HEK293T (cell line): ENCODE results near the gene SNRNP40.

Experiments used
- CTCF ChIA-PET: fragments of 350-600 bp; formaldehyde crosslinking; extraction: SDS; loops from one replicate; lab custom pipeline; 2021; ENCODE audit warnings: antibody characterized with exemption, inconsistent platforms; lab: Yijun Ruan, JAX
- POLR2A ChIA-PET: fragments of 350-600 bp; formaldehyde crosslinking; extraction: SDS; loops from one replicate; lab custom pipeline; 2020; ENCODE audit warnings: antibody characterized with exemption, inconsistent platforms; lab: Yijun Ruan, JAX
- DNase-seq: peaks from one replicate; pipeline ENCODE4 v3.0.0; 2012; ENCODE audit warnings: mixed read lengths; ENCODE audit errors: extremely low spot score
- ARNT ChIP-seq: fragments of 450-650 bp; IDR thresholded peaks from 2 replicates; pipeline ENCODE4 v1.6.1; 2017; ENCODE audit warnings: mild to moderate bottlenecking
- BHLHE40 ChIP-seq: fragments of 450-650 bp; IDR thresholded peaks from 2 replicates; pipeline ENCODE4 v1.6.1; 2016; ENCODE audit warnings: mild to moderate bottlenecking, moderate library complexity, borderline replicate concordance
- CTBP1 ChIP-seq: fragments of 450-650 bp; IDR thresholded peaks from 2 replicates; pipeline ENCODE4 v1.6.1; 2016; ENCODE audit warnings: borderline replicate concordance
- ELF4 ChIP-seq: fragments of 450-650 bp; IDR thresholded peaks from 2 replicates; pipeline ENCODE4 v1.6.1; 2017; ENCODE audit warnings: antibody characterized with exemption
- FOXA1 ChIP-seq: fragments of 450-650 bp; IDR thresholded peaks from 2 replicates; pipeline ENCODE4 v1.6.1; 2016; ENCODE audit warnings: mild to moderate bottlenecking
- FOXK2 ChIP-seq: fragments of 450-650 bp; IDR thresholded peaks from 2 replicates; pipeline ENCODE4 v1.6.1; 2016; ENCODE audit warnings: mild to moderate bottlenecking
- FOXM1 ChIP-seq: fragments of 450-650 bp; IDR thresholded peaks from 2 replicates; pipeline ENCODE4 v1.6.1; 2017; ENCODE audit warnings: mild to moderate bottlenecking, borderline replicate concordance
- HDGF ChIP-seq: fragments of 450-650 bp; IDR thresholded peaks from 2 replicates; pipeline ENCODE4 v1.6.1; 2017; ENCODE audit warnings: antibody characterized with exemption, borderline replicate concordance
- L3MBTL2 ChIP-seq: fragments of 450-650 bp; conservative IDR thresholded peaks from 2 replicates; pipeline ENCODE4 v1.6.1; 2016; ENCODE audit warnings: mild to moderate bottlenecking
- LEF1 ChIP-seq: fragments of 450-650 bp; IDR thresholded peaks from 2 replicates; pipeline ENCODE4 v1.6.1; 2017; ENCODE audit warnings: mild to moderate bottlenecking, borderline replicate concordance
- NFRKB ChIP-seq: fragments of 450-650 bp; IDR thresholded peaks from 2 replicates; pipeline ENCODE4 v1.6.1; 2016; ENCODE audit warnings: mild to moderate bottlenecking, moderate library complexity
- PKNOX1 ChIP-seq: fragments of 450-650 bp; IDR thresholded peaks from 2 replicates; pipeline ENCODE4 v1.6.1; 2016
- SP1 ChIP-seq: fragments of 450-650 bp; IDR thresholded peaks from 2 replicates; pipeline ENCODE4 v1.6.1; 2017
- SUZ12 ChIP-seq: fragments of 450-650 bp; IDR thresholded peaks from 2 replicates; pipeline ENCODE4 v1.6.1; 2016; ENCODE audit warnings: mild to moderate bottlenecking
- TARDBP ChIP-seq: fragments of 450-650 bp; IDR thresholded peaks from 2 replicates; pipeline ENCODE4 v1.6.1; 2016
- ZNF384 ChIP-seq: fragments of 450-650 bp; IDR thresholded peaks from 2 replicates; pipeline ENCODE4 v1.6.1; 2016

Gene SNRNP40

GRCh38 chr1:31326461-31326860 is 29.9 kb upstream of the SNRNP40 start:
- CTCF ChIA-PET, result interaction anchor here (0.8 kb wide), 1 partner anchor 95 kb away, joined by 3 read pairs; no protein-coding TSS in a partner anchor
- no peak for TF ChIP-seq L3MBTL2
- no peak for TF ChIP-seq SUZ12
- no peak for TF ChIP-seq CTBP1
- no peak for TF ChIP-seq NFRKB
- TF ChIP-seq TARDBP, result no peak
- TF ChIP-seq FOXK2, result no peak
- no peak for TF ChIP-seq FOXA1
- POLR2A ChIA-PET, result no interaction called here
- DNase-seq, result no peak

- ChIA-PET POLR2A (interaction anchor here (1.1 kb wide), 1 partner anchor 28 kb away, joined by 3 read pairs; the partner anchor contains the start of genes SNRNP40 and ZCCHC17), CTCF (no interaction called here)
- TF ChIP-seq ARNT, result no peak
- no peak for DNase-seq
Measured at GRCh38 chr1:31324992-31325391, 28.4 kb upstream of the SNRNP40 start.

GRCh38 chr1:31324093-31324492 is 27.5 kb upstream of the SNRNP40 start:
- CTCF ChIA-PET, result no interaction called here
- POLR2A ChIA-PET, result no interaction called here
- no peak for TF ChIP-seq SP1
- no peak for TF ChIP-seq TARDBP
- no peak for TF ChIP-seq NFRKB
- TF ChIP-seq LEF1, result no peak
- TF ChIP-seq L3MBTL2, result no peak
- TF ChIP-seq SUZ12, result no peak
- TF ChIP-seq CTBP1, result no peak
- no peak for TF ChIP-seq BHLHE40
- TF ChIP-seq FOXA1, result no peak
- TF ChIP-seq ARNT, result no peak
- no peak for TF ChIP-seq FOXM1
- no peak for TF ChIP-seq ELF4
- TF ChIP-seq PKNOX1, result no peak
- TF ChIP-seq FOXK2, result no peak
- no peak for TF ChIP-seq HDGF
- no peak for TF ChIP-seq ZNF384
- no peak for DNase-seq

- no peak for DNase-seq
- POLR2A ChIA-PET, result no interaction called here
- CTCF ChIA-PET, result no interaction called here
- TF ChIP-seq ARNT (no peak), LEF1 (no peak), HDGF (no peak), SP1 (no peak), FOXM1 (no peak), PKNOX1 (no peak), FOXA1 (no peak), FOXK2 (no peak), L3MBTL2 (no peak), TARDBP (no peak)
Measured at GRCh38 chr1:31318146-31318545, 21.6 kb upstream of the SNRNP40 start.

- TF ChIP-seq FOXM1 (no peak), BHLHE40 (no peak), LEF1 (no peak), SUZ12 (no peak), FOXK2 (no peak), ZNF384 (no peak), ARNT (no peak), TARDBP (no peak)
- ChIA-PET CTCF (interaction anchor here (0.6 kb wide), 2 partner anchors 96 to 107 kb away, joined by 3 to 4 read pairs; no protein-coding TSS in a partner anchor), POLR2A (interaction anchor here (1.9 kb wide), 1 partner anchor 19 kb away, joined by 7 read pairs; the partner anchor contains the start of genes SNRNP40 and ZCCHC17)
- DNase-seq, result no peak
Measured at GRCh38 chr1:31315902-31316301, 19.3 kb upstream of the SNRNP40 start.

- TF ChIP-seq LEF1, result no peak
- TF ChIP-seq FOXM1, result no peak
- ChIA-PET POLR2A (no interaction called here), CTCF (no interaction called here)
Measured at GRCh38 chr1:31310198-31310597, 13.6 kb upstream of the SNRNP40 start.

GRCh38 chr1:31308036-31308435 is 11.4 kb upstream of the SNRNP40 start:
- ChIA-PET CTCF (no interaction called here), POLR2A (interaction anchor here (1.7 kb wide), 1 partner anchor 11 kb away, joined by 11 read pairs; the partner anchor contains the start of genes SNRNP40 and ZCCHC17)
- no peak for DNase-seq
- TF ChIP-seq FOXM1 (no peak), ARNT (no peak), SP1 (no peak), NFRKB (no peak), ZNF384 (no peak), L3MBTL2 (no peak), BHLHE40 (no peak), PKNOX1 (no peak), FOXK2 (no peak), TARDBP (no peak), CTBP1 (no peak), ELF4 (no peak), SUZ12 (no peak), LEF1 (no peak), FOXA1 (no peak), HDGF (no peak)

More at GRCh38 chr1:31310198-31310597, 13.6 kb upstream of the SNRNP40 start:
- no peak for DNase-seq
